Measurements from ENCODE around the gene KLHL11. TPM values are rescaled to one million over a fixed set of nuclear protein-coding genes. Genes with fewer than 3 reads are reported as not detected.
A peak's percentile ranks its signal among the peaks of the same experiment; 100 is the strongest.

The KLHL11 gene
- polyA plus RNA-seq, 1 of the 3 experiments (the other 2 are of a cell fraction), result 2.6 TPM

DNA sequence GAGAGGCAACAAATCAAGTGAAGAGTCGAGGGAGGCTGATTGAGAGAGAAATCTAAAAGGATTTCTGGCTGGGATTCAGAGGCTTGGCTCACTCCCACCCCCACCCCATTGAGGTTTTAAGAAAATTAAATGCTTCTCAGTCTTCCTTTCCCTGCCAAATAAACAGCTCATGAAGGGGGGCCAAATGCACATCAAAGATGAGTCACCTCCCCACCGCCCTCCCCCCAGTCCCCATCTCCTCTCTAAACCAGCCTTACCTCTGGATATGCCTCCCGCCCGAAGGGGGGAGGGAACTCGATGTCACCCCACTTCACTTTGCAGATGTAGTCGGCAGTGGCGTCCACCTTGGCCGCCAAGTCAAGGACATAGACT is 41.9 kb upstream of the KLHL11 start (continued):
- TF ChIP-seq USF2 (IDR thresholded peaks at IDR 0.05; ENCODE audit: borderline replicate concordance, low read depth, low read length) (no peak), SIN3A (IDR thresholded peaks at IDR 0.05; ENCODE audit: borderline replicate concordance, low read depth, low read length) (0 out of 2 replicates have a peak, but pooled peaks have one; percentile 59), EZH2phosphoT487 (IDR thresholded peaks at IDR 0.05; ENCODE audit: borderline replicate concordance, low read depth) (no peak), RFX5 (IDR thresholded peaks at IDR 0.05; ENCODE audit: low read length) (no peak), YY1 (IDR thresholded peaks at IDR 0.05; ENCODE audit: low read depth) (0 out of 2 replicates have a peak, but pooled peaks have one; percentile 41), NFIC (IDR thresholded peaks at IDR 0.05; ENCODE audit: borderline replicate concordance) (peak; percentile 94), USF1 (IDR thresholded peaks at IDR 0.05; ENCODE audit: borderline replicate concordance, low read depth) (no peak), FOXM1 (IDR thresholded peaks at IDR 0.05; ENCODE audit: low read depth) (peak; percentile 69; the same call in 1 of the 2 replicates)
- TF ChIP-seq, protein P1, sequence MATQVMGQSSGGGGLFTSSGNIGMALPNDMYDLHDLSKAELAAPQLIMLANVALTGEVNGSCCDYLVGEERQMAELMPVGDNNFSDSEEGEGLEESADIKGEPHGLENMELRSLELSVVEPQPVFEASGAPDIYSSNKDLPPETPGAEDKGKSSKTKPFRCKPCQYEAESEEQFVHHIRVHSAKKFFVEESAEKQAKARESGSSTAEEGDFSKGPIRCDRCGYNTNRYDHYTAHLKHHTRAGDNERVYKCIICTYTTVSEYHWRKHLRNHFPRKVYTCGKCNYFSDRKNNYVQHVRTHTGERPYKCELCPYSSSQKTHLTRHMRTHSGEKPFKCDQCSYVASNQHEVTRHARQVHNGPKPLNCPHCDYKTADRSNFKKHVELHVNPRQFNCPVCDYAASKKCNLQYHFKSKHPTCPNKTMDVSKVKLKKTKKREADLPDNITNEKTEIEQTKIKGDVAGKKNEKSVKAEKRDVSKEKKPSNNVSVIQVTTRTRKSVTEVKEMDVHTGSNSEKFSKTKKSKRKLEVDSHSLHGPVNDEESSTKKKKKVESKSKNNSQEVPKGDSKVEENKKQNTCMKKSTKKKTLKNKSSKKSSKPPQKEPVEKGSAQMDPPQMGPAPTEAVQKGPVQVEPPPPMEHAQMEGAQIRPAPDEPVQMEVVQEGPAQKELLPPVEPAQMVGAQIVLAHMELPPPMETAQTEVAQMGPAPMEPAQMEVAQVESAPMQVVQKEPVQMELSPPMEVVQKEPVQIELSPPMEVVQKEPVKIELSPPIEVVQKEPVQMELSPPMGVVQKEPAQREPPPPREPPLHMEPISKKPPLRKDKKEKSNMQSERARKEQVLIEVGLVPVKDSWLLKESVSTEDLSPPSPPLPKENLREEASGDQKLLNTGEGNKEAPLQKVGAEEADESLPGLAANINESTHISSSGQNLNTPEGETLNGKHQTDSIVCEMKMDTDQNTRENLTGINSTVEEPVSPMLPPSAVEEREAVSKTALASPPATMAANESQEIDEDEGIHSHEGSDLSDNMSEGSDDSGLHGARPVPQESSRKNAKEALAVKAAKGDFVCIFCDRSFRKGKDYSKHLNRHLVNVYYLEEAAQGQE (IDR thresholded peaks at IDR 0.05; ENCODE audit: low read depth, low read length), result peak; percentile 45; the same call in 1 of the 2 replicates

DNA sequence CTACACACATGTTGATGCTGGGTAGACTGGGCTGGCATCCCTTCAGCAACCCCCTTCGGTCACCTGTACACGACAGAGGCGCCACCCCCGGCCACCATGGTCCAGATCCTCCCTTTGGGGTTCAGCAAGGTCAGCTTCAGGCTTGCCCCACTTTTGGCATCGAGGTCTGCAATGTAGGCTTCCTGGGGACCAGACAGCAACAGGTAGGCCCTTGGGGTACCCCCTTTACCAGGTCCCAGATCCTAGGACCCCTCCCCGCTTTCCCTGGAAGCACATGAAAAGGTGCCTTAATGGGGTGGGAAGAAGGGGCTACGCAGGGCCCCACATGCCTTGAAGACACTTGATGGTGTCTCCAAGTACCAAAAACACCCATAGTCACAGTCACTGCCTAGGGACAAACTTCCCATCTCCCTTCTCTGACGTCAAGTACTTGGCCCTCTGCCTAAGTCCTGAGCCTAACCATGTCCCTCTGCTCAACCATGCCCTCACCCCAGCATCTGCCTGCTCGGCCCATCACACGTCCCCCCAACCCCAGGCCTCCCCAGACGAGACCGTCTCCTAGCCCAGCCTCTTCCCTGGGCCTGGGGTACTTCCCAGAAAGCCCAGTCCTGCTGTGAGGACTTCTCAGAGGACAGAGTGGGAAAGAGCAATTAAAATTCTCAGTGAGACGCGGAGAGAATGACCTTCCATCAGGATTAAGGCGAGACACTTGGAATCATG is 41.4 kb upstream of the KLHL11 start:
- no peak overlapping the region for H2AFZ ChIP-seq (ENCODE audit: low read depth)
- no peaks in the 10 kb centered on the region for H3K9me2 ChIP-seq
- CTCF ChIA-PET, result interaction anchor here (1.8 to 3.4 kb wide), 2 partner anchors 11 kb away, joined by 6 to 21 read pairs; partner anchors contain the start of gene ACLY
- peak overlapping the region; percentile 84 for H3K4me2 ChIP-seq
- H3K4me1 ChIP-seq (ENCODE audit: control insufficient read depth in 1 of 2, insufficient read depth in 2 of 2, low read depth in 1 of 2, low read length in 1 of 2), result peaks cover 38 to 57% of the 10 kb centered on the region in 2 experiments
- H3K9ac ChIP-seq, result peak overlapping the region; percentile 55
- peaks cover 51% of the 10 kb centered on the region for H3K79me2 ChIP-seq (ENCODE audit: insufficient read depth)
- POLR2A ChIA-PET, result interaction anchor here (1.6 kb wide), 1 partner anchor 12 kb away, joined by 16 read pairs; no protein-coding TSS in a partner anchor
- H3K27me3 ChIP-seq (ENCODE audit: insufficient read depth), result no peaks in the 10 kb centered on the region
- H3K4me3 ChIP-seq (ENCODE audit: low read depth in 2 of 2, low read length in 1 of 2), result no peak overlapping the region; a peak in 1 of 4 replicates
- 44% methylated on average over 14 of the region's 15 CpGs for WGBS (ENCODE audit: low lambda C conversion rate)
- peak overlapping the region; percentile 85 to 97 for H3K27ac ChIP-seq (ENCODE audit: low read depth in 2 of 2, low read length in 1 of 2)
- H3K36me3 ChIP-seq (replicated peaks in 1 of 2; ENCODE audit: control insufficient read depth in 1 of 2, insufficient read depth in 2 of 2, low read length in 1 of 2), result peaks cover 61 to 66% of the 10 kb centered on the region in 2 experiments
- H4K20me1 ChIP-seq (ENCODE audit: insufficient read depth), result peaks cover 18% of the 10 kb centered on the region
- H3K9me3 ChIP-seq, result no peaks in the 10 kb centered on the region
- DNase-seq, result no peak
- H3F3A ChIP-seq (replicated peaks; ENCODE audit: insufficient read depth), result peaks cover 42% of the 10 kb centered on the region
- TF ChIP-seq, protein P1 (IDR thresholded peaks at IDR 0.05; ENCODE audit: low read depth, low read length), result no peak
- no peak for TF ChIP-seq GATA2 (CRISPR knock-in tag; IDR thresholded peaks at IDR 0.05)
- TF ChIP-seq CHD2 (IDR thresholded peaks at IDR 0.05; ENCODE audit: low read length, partially characterized antibody), result no peak
- no peak for TF ChIP-seq TEAD4 (IDR thresholded peaks at IDR 0.05; ENCODE audit: borderline replicate concordance, insufficient read depth)
- no peak for TF ChIP-seq FOXM1 (IDR thresholded peaks at IDR 0.05; ENCODE audit: low read depth)
- no peak for TF ChIP-seq MAX (IDR thresholded peaks at IDR 0.05; ENCODE audit: low read depth)
- TF ChIP-seq, protein P2, sequence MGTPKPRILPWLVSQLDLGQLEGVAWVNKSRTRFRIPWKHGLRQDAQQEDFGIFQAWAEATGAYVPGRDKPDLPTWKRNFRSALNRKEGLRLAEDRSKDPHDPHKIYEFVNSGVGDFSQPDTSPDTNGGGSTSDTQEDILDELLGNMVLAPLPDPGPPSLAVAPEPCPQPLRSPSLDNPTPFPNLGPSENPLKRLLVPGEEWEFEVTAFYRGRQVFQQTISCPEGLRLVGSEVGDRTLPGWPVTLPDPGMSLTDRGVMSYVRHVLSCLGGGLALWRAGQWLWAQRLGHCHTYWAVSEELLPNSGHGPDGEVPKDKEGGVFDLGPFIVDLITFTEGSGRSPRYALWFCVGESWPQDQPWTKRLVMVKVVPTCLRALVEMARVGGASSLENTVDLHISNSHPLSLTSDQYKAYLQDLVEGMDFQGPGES (IDR thresholded peaks at IDR 0.05; ENCODE audit: low read depth, low read length), result no peak
- no peak for TF ChIP-seq USF2 (IDR thresholded peaks at IDR 0.05; ENCODE audit: borderline replicate concordance, low read depth, low read length)
